NCI-H1105 treated with DMSO at 0.1 percent for 48 hours (cell line): ENCODE measurements around the gene EEFSEC.

Experiments
- DNase-seq: peaks from one replicate; lab custom pipeline; 2025; lab: John Stamatoyannopoulos, UW

Gene EEFSEC

GRCh38 chr3:128352326-128352725 lies 199.0 kb downstream of the EEFSEC start:
- DNase-seq: no peak

DNA sequence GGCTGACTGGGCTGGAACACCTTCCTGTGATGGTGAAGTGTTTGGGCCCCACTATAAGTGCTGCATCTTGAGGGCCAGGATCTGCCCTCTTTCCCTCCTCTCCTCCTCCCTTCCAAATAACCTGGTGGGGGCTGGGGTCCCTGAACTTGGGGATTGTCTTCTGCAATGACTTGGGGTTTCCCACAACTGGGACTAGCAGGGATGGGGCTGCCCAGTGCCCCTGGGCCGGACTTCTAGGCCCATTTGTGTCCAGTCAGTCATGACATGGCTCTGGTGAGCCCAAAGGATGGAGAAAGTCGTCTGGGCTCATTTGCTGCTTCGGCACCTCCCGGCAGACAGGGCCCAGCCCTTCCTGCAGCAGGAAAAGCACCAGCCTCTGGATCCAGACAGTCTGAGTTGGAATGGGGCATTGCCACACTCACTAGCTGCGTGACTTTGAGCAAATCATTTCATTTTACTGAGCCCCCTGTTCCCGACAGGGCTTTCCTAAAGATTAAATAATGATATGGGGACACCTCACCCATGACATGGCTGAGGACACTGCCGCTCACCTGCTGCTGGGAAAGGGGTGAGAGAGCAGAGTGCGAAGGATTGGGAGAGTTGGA lies 200.2 kb downstream of the EEFSEC start:
- no peak for DNase-seq

DNA sequence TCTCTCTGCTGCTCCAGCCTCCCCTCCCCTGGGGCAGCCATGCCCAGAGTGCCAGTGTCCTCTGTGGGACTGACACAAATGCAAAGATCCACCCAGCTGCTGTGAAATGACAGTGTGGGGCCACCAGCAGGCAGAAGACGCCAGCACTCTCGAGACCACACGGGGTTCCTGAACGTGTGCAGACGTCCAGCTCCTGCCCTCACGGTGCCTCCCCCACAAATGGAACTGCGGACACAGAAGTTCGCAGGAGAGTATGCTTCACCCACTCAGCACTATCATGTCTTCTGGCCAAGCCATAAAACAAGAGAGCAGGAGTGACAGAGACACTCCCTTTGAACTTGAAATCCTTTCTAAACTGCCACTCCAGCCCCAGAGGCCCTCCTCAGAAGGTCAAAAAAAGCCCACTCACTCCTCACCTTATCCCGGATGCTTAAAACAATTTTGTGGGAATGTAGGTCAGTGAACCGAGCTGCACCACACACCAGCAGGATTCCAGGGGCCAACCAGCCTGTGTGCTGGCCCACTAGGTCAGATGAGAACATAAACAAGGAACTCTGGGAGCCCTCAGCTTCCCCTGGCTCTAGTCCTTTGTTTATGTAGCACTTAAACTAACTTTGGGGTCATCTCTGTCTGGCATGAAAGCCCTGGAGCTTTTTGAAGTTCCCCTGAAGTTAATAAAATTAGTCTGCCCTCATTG lies 200.9 kb downstream of the EEFSEC start:
- no peak for DNase-seq

- no peak for DNase-seq
These were observed 201.7 kb downstream of the EEFSEC start for GRCh38 chr3:128354788-128355542.

GRCh38 chr3:128355543-128355919 lies 202.2 kb downstream of the EEFSEC start:
- DNase-seq: no peak

DNA sequence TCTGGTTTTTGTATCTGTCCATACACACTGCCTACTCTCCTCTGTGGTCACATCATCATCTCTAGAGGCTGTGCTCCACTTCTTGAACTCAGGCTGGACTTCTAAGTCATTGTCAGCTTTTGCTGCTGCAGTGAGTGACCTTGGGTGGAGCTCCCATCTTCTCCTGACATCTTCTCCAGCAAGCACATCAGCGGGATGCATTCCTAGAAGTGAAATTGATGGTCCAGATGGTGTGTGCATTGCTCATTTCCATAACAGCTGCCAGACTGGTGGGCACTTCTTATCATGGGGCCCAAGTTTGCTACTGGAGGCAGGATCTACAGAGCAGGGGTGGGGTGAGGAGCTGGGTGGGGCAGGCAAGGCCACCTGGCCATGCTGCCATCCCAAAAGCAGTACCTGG lies 203.5 kb downstream of the EEFSEC start:
- no peak for DNase-seq

DNA sequence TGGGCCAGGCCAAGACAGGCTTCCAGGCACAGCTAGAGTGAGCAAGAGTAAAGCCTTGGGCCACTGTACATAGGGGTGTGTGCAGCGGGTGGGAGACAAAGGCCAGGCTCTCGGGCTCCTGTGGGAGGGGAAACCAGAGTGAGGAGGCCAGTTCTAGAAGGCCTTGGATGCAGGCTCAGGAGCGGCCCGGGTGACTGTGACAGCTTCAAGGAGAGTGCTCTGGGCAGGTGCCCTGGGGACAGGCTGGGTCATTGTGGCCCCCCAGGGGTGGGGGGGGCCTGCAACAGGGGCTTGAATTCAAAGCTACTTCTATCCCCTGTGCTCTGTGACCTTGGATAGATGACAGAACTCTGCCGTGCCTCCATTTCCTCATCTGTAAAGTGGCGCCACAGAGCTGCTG lies 204.3 kb downstream of the EEFSEC start:
- no peak for DNase-seq

DNA sequence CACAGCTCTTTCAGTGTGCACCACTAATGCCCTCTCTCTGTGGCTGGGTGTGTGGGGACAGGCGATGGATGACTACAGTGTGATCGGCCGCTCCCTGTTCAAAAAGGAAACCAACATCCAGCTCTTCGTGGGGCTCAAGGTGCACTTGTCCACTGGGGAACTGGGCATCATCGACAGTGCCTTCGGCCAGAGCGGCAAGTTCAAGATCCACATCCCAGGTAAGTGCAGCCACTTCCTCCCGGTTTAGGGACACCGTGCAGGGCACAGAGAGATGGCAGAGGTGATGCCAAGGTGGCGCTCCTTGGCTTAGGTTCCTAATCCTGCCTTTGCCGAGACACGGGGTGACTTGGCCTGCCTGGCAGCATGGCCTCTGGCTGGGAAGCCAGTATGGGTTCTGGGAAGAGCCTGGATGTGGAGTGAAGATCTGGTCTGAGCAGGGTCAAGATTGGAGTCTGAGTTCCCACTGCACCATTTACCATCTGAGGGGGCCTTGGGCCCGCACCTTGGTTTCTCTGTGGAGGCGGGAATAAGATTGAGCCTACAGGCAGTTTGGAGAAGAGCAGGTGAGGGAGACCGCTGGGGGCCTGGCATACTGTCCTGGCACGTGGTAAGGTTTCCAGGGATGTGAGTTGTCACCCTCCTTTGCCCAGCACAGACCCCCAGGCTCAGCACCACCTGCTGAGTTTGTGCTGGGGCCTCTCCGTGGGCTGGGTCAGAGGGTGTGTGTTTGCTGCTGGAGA lies 205.0 kb downstream of the EEFSEC start:
- DNase-seq: no peak

DNA sequence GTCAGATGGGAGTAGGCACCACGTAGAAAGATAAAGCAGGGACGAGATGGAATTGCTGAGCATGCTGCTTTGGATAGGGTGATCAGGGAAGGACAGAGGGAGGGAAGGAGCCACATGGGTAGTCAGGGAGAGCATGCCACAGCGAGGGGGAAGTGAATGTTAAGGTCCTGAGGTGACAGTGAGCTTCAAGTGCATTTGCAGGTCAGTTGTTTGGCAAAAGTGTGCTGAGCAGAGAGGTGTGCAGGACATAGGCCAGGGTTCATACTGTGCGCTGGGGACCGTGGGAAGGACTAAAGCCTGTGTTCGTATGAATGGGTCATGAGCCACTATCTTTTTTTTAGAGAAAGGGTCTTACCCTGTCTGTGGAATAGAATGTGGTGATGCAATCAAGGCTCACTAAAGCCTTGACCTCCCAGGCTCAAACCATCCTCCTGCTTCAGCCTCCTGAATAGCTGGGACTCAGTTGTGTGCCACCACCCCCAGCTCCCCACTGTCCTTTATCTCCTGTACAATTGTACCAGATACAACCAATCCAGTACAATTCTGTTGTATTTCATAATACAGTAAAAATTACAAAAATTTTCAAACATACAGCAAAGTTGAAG lies 205.9 kb downstream of the EEFSEC start:
- DNase-seq: no peak

DNA sequence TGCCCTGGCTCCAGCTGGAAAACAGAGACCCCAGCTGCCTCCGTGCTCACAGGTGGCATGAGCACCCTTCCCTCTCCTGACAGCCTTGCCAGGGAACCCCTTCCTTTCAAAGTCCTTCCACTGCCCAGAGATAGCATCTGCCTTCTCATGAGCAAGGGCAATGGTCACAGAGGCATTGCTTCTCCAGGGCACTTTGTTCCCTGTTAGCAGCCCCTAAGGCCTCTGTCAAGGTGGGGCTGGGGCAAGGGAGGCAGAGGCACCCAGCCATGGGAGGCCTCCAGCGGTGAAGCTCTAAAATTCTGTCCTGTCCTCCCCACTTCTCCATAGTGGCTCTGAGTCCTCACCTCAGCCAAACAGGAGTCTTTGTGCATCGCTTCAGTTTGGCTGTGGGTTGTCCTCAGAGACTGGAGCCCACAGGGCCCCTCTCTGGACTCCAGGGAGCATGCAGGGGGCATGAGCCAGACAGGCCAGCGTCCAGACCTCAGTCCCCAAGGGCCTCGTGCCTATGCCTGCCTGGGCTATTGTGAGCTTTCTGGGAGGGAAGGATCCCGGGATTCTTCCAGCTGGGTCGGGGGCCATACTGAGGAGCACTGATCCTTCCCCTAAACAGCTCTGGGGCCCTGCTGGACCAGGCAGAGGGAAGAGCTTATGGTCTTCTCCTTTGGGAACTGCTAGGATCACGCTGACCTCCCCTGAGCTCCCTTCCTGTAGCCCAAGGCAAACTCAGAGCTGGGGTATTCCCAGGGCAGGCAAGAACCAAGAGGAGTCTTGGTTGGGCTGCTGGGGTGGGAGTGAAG lies 206.8 kb downstream of the EEFSEC start:
- DNase-seq: no peak

DNA sequence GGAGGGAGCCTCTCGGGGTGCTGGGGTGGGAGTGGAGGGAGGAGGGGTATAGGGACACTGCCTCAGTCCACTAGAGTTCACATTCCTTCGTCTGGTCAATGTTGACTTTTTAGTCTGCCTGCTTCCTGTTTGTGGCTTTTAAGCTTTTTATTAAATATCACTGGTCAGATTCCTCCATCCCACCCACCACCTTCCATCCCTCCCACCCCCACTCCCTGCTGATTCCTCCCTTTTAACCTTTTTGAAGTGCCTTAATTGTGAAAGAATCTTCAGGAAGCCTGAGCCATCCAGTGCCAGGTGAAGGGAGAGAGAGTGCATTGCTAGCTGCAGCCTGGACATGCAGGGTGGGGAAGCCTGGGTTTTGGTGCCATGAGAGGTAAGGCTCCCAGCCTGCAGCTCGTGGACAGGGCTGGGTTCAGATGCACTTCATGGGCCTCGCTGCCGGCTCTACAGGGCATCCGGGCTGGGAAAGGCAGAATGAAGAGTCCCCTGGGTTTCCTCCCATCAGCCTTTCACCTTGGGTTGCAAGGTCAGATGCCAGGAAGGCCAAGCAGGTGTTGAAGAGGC lies 207.5 kb downstream of the EEFSEC start:
- DNase-seq: no peak

- no peak for DNase-seq
These were observed 209.0 kb downstream of the EEFSEC start for GRCh38 chr3:128362026-128362965.

DNA sequence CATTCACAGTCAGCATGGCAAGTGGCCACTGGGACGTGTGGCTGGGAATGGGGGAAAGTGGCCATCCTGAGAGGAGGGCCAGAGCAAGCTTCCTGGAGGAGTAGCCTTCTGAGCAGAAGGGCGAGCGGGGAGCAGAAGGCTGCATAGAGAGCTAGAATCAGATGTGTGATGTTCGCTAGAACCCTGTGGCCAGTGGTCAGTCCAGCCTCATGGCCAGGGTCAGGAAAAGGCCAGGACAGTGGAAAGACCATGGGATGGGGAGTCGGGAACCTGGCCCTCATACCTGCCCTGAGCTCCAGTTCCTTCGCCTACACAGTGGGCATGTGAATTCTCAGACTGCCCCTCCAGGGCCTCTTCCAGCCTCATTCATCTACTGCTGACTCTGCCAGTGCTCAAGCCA lies 211.0 kb downstream of the EEFSEC start:
- no peak for DNase-seq

DNA sequence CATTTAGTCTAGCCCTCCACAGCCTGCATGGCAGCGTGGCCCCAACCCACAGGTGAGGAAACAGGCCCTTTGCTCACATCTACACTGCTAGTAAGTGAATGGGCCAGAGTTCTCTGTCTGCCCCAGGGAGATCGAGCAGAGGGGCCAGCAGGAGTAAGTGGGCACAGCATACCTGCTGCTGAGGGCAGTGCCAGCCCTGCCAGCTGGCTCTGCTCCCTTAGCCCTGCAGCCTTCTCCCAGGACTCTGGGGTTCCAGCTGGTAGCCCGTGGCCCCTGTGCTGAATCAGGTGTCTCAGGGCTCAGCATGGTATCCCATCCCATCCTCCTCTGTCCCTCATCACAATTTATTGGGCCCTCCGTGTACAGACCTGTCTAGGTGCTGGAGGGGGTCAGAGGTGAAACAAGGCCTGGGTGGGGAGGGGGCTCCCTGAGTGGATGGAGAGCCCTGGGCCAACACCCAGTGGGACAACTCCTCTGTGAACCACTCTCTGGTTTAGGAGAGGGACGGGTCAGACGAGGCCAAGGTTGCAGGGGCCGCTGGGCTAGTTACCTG lies 211.6 kb downstream of the EEFSEC start:
- no peak for DNase-seq

DNA sequence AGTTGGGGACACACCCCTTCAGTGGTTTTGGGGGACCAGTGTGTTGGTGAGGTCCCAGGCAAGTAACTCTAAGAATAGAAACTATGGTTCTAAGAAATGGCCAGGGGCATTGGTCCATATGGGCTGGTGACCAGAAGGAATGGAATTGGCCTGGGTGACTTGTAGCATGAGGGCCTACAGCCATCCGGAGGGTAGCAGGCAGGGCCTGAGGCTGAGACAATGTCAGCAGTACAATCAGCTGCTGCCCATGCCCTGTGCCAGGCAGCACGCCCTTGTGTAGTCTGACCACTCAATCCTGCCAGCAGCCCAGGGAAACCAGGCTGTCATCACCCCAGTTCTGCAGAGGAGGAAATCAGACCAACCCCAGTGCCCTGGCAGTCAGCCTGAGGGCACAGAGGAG lies 212.9 kb downstream of the EEFSEC start:
- DNase-seq: no peak

- DNase-seq: no peak
These were observed 213.4 kb downstream of the EEFSEC start for GRCh38 chr3:128366652-128367051.

- DNase-seq: no peak
These were observed 213.9 kb downstream of the EEFSEC start for GRCh38 chr3:128367221-128367620.

DNA sequence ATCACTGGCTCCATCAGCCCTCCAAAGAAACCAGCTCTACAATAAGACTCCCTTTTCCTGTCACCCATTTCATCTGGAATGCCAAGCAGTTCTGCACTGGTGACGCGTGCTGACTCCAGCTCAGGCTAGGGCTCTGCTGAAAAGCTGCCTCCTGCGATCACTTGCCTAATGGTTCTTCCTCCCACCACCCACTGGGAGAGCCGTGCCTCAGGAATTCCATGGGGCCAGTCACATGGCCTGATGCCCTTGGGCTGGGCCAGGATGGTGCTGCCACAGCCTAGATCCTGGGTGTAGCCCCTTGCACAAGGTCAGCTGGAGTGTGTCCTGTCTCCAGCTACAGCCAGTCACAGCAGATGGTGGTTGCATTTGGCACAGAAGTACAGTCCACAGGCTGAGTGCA lies 214.5 kb downstream of the EEFSEC start:
- DNase-seq: no peak

GRCh38 chr3:128368626-128369025 lies 215.3 kb downstream of the EEFSEC start:
- no peak for DNase-seq
